ENCODE results near the gene MYO7B.

DNA sequence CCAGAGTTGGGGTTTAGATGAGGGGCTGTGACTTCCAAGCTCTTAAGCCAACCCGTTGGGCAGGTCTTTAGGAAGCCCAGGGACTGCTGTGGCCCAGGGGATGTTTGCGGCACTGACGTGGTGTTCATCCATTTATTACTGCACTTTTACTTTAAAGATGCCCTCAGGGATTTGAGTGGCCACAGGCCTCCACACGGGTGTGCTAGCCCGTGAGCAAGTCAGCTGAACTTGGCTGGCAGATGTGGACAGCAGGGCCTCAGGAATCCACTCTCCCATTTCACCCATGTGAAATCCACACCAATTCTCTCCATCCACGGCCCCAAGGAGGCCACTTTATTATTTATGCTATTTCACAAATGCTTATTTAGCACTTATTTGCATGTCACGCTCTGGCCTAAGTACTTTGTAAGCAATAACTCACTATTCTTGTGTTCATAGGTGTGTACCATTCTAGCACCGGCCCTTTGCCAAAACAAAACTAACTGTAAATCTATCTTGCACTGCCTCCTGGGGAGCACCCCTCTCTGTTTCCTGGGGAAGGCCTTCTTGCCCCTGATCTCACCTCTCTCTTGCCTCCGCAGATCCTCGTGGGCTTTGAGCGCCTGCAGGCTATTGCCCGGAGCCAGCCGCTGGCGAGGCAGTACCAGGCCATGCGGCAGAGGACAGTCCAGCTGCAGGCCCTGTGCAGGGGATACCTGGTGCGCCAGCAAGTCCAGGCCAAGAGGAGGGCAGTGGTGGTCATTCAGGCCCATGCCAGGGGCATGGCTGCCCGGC, 71.3 kb downstream of the MYO7B start:
- TF ChIP-seq, protein P1, sequence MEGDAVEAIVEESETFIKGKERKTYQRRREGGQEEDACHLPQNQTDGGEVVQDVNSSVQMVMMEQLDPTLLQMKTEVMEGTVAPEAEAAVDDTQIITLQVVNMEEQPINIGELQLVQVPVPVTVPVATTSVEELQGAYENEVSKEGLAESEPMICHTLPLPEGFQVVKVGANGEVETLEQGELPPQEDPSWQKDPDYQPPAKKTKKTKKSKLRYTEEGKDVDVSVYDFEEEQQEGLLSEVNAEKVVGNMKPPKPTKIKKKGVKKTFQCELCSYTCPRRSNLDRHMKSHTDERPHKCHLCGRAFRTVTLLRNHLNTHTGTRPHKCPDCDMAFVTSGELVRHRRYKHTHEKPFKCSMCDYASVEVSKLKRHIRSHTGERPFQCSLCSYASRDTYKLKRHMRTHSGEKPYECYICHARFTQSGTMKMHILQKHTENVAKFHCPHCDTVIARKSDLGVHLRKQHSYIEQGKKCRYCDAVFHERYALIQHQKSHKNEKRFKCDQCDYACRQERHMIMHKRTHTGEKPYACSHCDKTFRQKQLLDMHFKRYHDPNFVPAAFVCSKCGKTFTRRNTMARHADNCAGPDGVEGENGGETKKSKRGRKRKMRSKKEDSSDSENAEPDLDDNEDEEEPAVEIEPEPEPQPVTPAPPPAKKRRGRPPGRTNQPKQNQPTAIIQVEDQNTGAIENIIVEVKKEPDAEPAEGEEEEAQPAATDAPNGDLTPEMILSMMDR (IDR thresholded peaks at IDR 0.05), result no peak
- no peak for TF ChIP-seq EP300 (IDR thresholded peaks at IDR 0.05)

All from tibial nerve (tissue), 4 donors.